Measurements from ENCODE around the gene OR51B4. TPM values are rescaled to one million over a fixed set of nuclear protein-coding genes. Genes with fewer than 3 reads are reported as not detected.

Gene OR51B4
- total RNA-seq, 1 experiment from 2014 or later: 0.11 TPM

DNA sequence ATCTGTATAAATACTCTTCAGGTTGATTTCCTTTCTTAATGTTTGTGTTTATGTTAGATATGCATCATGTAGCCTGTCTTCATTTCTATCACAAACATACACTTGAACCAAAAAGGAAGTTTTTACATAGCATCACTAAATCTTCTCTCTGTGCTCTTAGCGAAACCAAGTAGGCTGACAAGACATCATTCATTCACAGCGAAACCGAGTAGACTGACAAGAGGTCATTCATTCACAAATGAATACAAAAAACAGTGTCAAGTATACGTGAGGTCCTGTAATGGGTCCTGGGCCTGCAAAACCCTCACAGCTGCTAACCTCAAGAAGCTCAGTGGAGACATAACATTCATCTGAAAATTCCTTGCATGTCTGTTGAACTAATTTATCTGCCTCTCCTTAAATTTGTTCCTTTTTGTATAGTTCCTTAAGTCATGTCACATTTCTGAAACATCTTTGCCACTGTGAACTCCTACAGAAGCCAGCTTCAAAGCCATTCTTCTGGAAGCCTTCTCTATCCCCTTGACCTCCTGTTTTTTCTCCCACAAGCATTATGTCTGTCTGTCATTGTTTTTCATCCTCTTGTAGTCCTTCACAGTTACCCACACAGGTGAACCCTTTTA is 22.2 kb downstream of the OR51B4 start:
- Histone ChIP-seq H3K4me1 (ENCODE audit: insufficient read depth, low read length) (peaks cover 4% of the 10 kb centered on the region; the same call in 1 of the 2 replicates), H2AFZ (ENCODE audit: low read length) (no peak overlapping the region), H3K9me3 (ENCODE audit: low read length) (no peaks in the 10 kb centered on the region), H3K4me2 (ENCODE audit: low read length) (no peak overlapping the region), H3K36me3 (ENCODE audit: low read depth, low read length) (no peaks in the 10 kb centered on the region), H3K9me2 (replicated peaks; ENCODE audit: low read length) (no peaks in the 10 kb centered on the region), H3F3A (ENCODE audit: low read length, unreplicated experiment) (no peaks in the 10 kb centered on the region), H4K20me1 (ENCODE audit: low read length) (no peaks in the 10 kb centered on the region), H3K27me3 (ENCODE audit: low read length) (no peaks in the 10 kb centered on the region), H3K4me3 (ENCODE audit: low read length) (no peak overlapping the region), H3K9ac (ENCODE audit: low read length) (no peak overlapping the region), H3K79me2 (ENCODE audit: low read length) (no peaks in the 10 kb centered on the region), H3K27ac (ENCODE audit: low read length) (no peak overlapping the region)
- CTCF ChIA-PET: no interaction called here
- BruUV-seq (replicated peaks): no TSS peak
- DNase-seq: no peak
- intact Hi-C loops (cut with micrococcal nuclease): no loop called here
- no peak for ATAC-seq
- no peak for TF ChIP-seq CTCF (conservative IDR thresholded peaks at IDR 0.05; ENCODE audit: low read depth, low read length)
- TF ChIP-seq EZH2 (IDR thresholded peaks at IDR 0.05; ENCODE audit: low read length, unreplicated experiment): no peak
- no peak for TF ChIP-seq EZH2phosphoT487 (IDR thresholded peaks at IDR 0.05; ENCODE audit: borderline replicate concordance, low read length)
- POLR2A ChIA-PET (ENCODE audit: unreplicated experiment): no interaction called here

DNA sequence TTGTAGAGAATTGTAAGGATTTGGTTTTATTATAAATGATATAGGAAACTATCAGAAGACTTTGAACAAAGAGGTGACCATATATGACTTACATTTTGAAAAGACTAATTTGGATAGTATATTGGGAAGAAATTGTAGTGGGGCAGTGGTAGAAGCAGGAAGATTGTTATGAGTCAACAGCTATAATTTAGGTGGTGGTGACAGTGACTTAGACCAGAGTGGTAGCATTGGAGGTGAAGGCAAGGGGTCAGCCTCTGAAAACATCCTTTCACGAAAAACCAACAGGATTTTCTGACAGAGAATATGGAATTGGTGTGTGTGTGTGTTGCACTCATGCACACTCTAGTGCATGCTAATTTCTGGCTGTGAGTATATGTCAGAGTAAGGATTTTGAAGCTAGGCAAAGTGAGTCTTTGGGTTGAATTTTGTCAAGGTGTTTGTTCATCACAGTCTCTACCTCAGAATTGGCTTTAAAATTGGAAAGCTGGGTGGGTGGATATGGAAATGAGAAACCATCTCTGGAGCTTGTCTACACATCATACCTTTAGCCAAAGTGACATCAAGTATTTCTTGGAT is 23.9 kb downstream of the OR51B4 start:
- Histone ChIP-seq H3K36me3 (ENCODE audit: low read depth, low read length) (no peaks in the 10 kb centered on the region), H3K4me1 (ENCODE audit: insufficient read depth, low read length) (peaks cover 4% of the 10 kb centered on the region; the same call in 1 of the 2 replicates), H3F3A (ENCODE audit: low read length, unreplicated experiment) (no peaks in the 10 kb centered on the region), H3K27me3 (ENCODE audit: low read length) (no peaks in the 10 kb centered on the region), H3K4me2 (ENCODE audit: low read length) (no peak overlapping the region), H3K79me2 (ENCODE audit: low read length) (no peaks in the 10 kb centered on the region), H3K9me3 (ENCODE audit: low read length) (no peaks in the 10 kb centered on the region), H4K20me1 (ENCODE audit: low read length) (no peaks in the 10 kb centered on the region), H3K9ac (ENCODE audit: low read length) (no peak overlapping the region), H3K4me3 (ENCODE audit: low read length) (no peak overlapping the region), H3K9me2 (replicated peaks; ENCODE audit: low read length) (no peaks in the 10 kb centered on the region), H3K27ac (ENCODE audit: low read length) (no peak overlapping the region), H2AFZ (ENCODE audit: low read length) (no peak overlapping the region)
- intact Hi-C loops (cut with micrococcal nuclease): no loop called here
- ATAC-seq (no peak), DNase-seq (no peak)
- no TSS peak for BruUV-seq (replicated peaks)
- POLR2A ChIA-PET (ENCODE audit: unreplicated experiment): no interaction called here
- CTCF ChIA-PET: no interaction called here
- TF ChIP-seq EZH2 (IDR thresholded peaks at IDR 0.05; ENCODE audit: low read length, unreplicated experiment): no peak
- TF ChIP-seq EZH2phosphoT487 (IDR thresholded peaks at IDR 0.05; ENCODE audit: borderline replicate concordance, low read length): no peak

DNA sequence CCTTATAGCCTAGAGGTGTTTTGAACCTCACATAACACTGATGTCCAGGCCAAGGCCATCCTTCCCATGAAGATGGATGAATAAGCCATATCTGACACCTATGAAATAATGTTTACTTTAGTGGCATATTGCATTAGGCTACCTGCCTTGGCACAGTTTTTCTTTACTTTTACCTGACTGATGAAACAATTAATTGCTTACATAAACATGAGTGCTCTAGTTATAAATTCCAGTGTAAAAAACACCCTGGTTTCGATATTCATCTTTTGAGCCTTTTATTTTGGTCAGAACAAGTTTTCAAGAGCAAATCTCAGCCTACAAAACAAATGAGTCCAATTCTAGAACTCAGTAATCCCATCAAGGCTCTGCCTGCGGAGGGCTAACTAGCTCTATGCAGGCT is 25.0 kb downstream of the OR51B4 start:
- POLR2A ChIA-PET (ENCODE audit: unreplicated experiment): no interaction called here
- no peak overlapping the region for H3K27ac ChIP-seq (ENCODE audit: low read length)

More for the DNA sequence above, 25.0 kb downstream of the OR51B4 start:
- no peaks in the 10 kb centered on the region for H4K20me1 ChIP-seq (ENCODE audit: low read length)
- no peak for DNase-seq
- ATAC-seq: no peak
- H2AFZ ChIP-seq (ENCODE audit: low read length): no peak overlapping the region
- no peak overlapping the region for H3K9ac ChIP-seq (ENCODE audit: low read length)
- H3K79me2 ChIP-seq (ENCODE audit: low read length): no peaks in the 10 kb centered on the region
- H3K9me3 ChIP-seq (ENCODE audit: low read length): no peaks in the 10 kb centered on the region
- H3K36me3 ChIP-seq (ENCODE audit: low read depth, low read length): no peaks in the 10 kb centered on the region
- peaks cover 4% of the 10 kb centered on the region; the same call in 1 of the 2 replicates for H3K4me1 ChIP-seq (ENCODE audit: insufficient read depth, low read length)
- no TSS peak for BruUV-seq (replicated peaks)
- H3F3A ChIP-seq (ENCODE audit: low read length, unreplicated experiment): no peaks in the 10 kb centered on the region
- CTCF ChIA-PET: interaction anchor here (0.6 kb wide), 1 partner anchor 39 kb away, joined by 3 read pairs; no protein-coding TSS in a partner anchor
- TF ChIP-seq EZH2 (IDR thresholded peaks at IDR 0.05; ENCODE audit: low read length, unreplicated experiment): no peak
- no peak for TF ChIP-seq EZH2phosphoT487 (IDR thresholded peaks at IDR 0.05; ENCODE audit: borderline replicate concordance, low read length)
- TF ChIP-seq CTCF (conservative IDR thresholded peaks at IDR 0.05; ENCODE audit: low read depth, low read length): no peak
- H3K9me2 ChIP-seq (replicated peaks; ENCODE audit: low read length): no peaks in the 10 kb centered on the region
- no peak overlapping the region for H3K4me3 ChIP-seq (ENCODE audit: low read length)
- intact Hi-C loops (cut with micrococcal nuclease): no loop called here
- no peaks in the 10 kb centered on the region for H3K27me3 ChIP-seq (ENCODE audit: low read length)
- H3K4me2 ChIP-seq (ENCODE audit: low read length): no peak overlapping the region
